HEK293 (cell line): ENCODE measurements around the gene NXT1.

Experiments
- CTCF ChIA-PET: fragments of 350-600 bp; formaldehyde crosslinking; extraction: SDS; loops from one replicate; lab custom pipeline; 2021; ENCODE audit warnings: antibody characterized with exemption; lab: Yijun Ruan, JAX
- POLR2A ChIA-PET: fragments of 300-600 bp; formaldehyde crosslinking; extraction: SDS; loops from one replicate; lab custom pipeline; 2020; ENCODE audit warnings: antibody characterized with exemption, inconsistent platforms; lab: Yijun Ruan, JAX
- H3K27ac ChIP-seq: fragments of 200-500 bp; sonication (Bioruptor generic); 2 replicates; pipeline ENCODE4 v1.5.1; 2014; ENCODE audit warnings: low read depth, low read length, control low read depth, inconsistent platforms; ENCODE audit errors: extremely low read depth
- H3K36me3 ChIP-seq, 2 experiments: fragments of 200-500 bp in 1 of 2; sonication (Bioruptor generic) in 1 of 2; 1 replicate in 1 of 2; 2 replicates in 1 of 2; pipeline ENCODE4 v1.5.1; 2014 to 2017; ENCODE audit warnings: inconsistent platforms in 2 of 2, low read length in 2 of 2; ENCODE audit not compliant: control insufficient read depth in 2 of 2, insufficient read depth in 1 of 2
- H3K4me1 ChIP-seq: fragments of 200-500 bp; sonication (Bioruptor generic); 2 replicates; pipeline ENCODE4 v1.5.1; 2014; ENCODE audit warnings: mild to moderate bottlenecking, low read length, inconsistent platforms; ENCODE audit not compliant: control insufficient read depth, insufficient read depth
- H3K4me3 ChIP-seq: 2 replicates; pipeline ENCODE4 v1.5.1; 2011; ENCODE audit warnings: low read depth, mild to moderate bottlenecking, control low read depth, low read length, moderate library complexity
- H3K9me3 ChIP-seq: fragments of 200-500 bp; sonication (Bioruptor generic); 2 replicates; pipeline ENCODE4 v1.5.1; 2014; ENCODE audit warnings: low read depth, low read length, inconsistent platforms; ENCODE audit not compliant: control insufficient read depth, insufficient read depth
- GLIS2 ChIP-seq: fragments of 450-650 bp; formaldehyde crosslinking; IDR thresholded peaks from 2 replicates; pipeline ENCODE4 v1.5.1; 2016; ENCODE audit warnings: missing biosample characterization, missing genetic modification characterization
- RBAK ChIP-seq: fragments of 450-650 bp; formaldehyde crosslinking; IDR thresholded peaks from 2 replicates; pipeline ENCODE4 v1.5.1; 2016; ENCODE audit warnings: missing biosample characterization, missing genetic modification characterization
- SETDB1 ChIP-seq: IDR thresholded peaks from one replicate; pipeline ENCODE4 v1.6.1; 2017; ENCODE audit warnings: mild to moderate bottlenecking, low read length, moderate library complexity, mixed read lengths; ENCODE audit not compliant: insufficient read length
- SP7 ChIP-seq: fragments of 450-650 bp; formaldehyde crosslinking; IDR thresholded peaks from 2 replicates; pipeline ENCODE4 v1.5.1; 2016; ENCODE audit warnings: missing biosample characterization, missing genetic modification characterization
- ZFP37 ChIP-seq: fragments of 450-650 bp; formaldehyde crosslinking; IDR thresholded peaks from 2 replicates; pipeline ENCODE4 v1.5.1; 2016; ENCODE audit warnings: missing biosample characterization, missing genetic modification characterization
- ZNF2 ChIP-seq: fragments of 450-650 bp; formaldehyde crosslinking; IDR thresholded peaks from 2 replicates; pipeline ENCODE4 v1.5.1; 2016; ENCODE audit warnings: missing biosample characterization, missing genetic modification characterization
- ZNF311 ChIP-seq: fragments of 450-650 bp; formaldehyde crosslinking; IDR thresholded peaks from 2 replicates; pipeline ENCODE4 v1.5.1; 2017; ENCODE audit warnings: missing biosample characterization, missing genetic modification characterization, borderline replicate concordance
- ZNF354C ChIP-seq: fragments of 450-650 bp; formaldehyde crosslinking; IDR thresholded peaks from 2 replicates; pipeline ENCODE4 v1.5.1; 2016; ENCODE audit warnings: missing biosample characterization, missing genetic modification characterization, low read depth, borderline replicate concordance
- ZNF391 ChIP-seq: fragments of 450-650 bp; formaldehyde crosslinking; IDR thresholded peaks from 2 replicates; pipeline ENCODE4 v1.5.1; 2016; ENCODE audit warnings: low read depth, missing biosample characterization, missing genetic modification characterization, borderline replicate concordance
- ZNF658 ChIP-seq: fragments of 450-650 bp; formaldehyde crosslinking; IDR thresholded peaks from 2 replicates; pipeline ENCODE4; 2016; ENCODE audit warnings: missing biosample characterization, missing genetic modification characterization
- ZNF701 ChIP-seq: fragments of 450-650 bp; formaldehyde crosslinking; IDR thresholded peaks from 2 replicates; pipeline ENCODE4 v1.5.1; 2016; ENCODE audit warnings: missing biosample characterization, missing genetic modification characterization
- ZNF747 ChIP-seq: fragments of 450-650 bp; formaldehyde crosslinking; IDR thresholded peaks from 2 replicates; pipeline ENCODE4 v1.5.1; 2016; ENCODE audit warnings: missing biosample characterization, missing genetic modification characterization
- ZNF785 ChIP-seq: fragments of 450-650 bp; formaldehyde crosslinking; IDR thresholded peaks from 2 replicates; pipeline ENCODE4 v1.5.1; 2016; ENCODE audit warnings: missing biosample characterization, missing genetic modification characterization
- ZNF830 ChIP-seq: fragments of 450-650 bp; IDR thresholded peaks from 2 replicates; pipeline ENCODE4 v1.5.0; 2018; ENCODE audit warnings: missing biosample characterization, missing genetic modification characterization, low read depth, mild to moderate bottlenecking, moderate library complexity
- TF ChIP-seq, protein P1 (sequence below): fragments of 450-650 bp; formaldehyde crosslinking; IDR thresholded peaks from 2 replicates; pipeline ENCODE4 v1.5.1; 2016; ENCODE audit warnings: missing biosample characterization, missing genetic modification characterization
- TF ChIP-seq, protein P2 (sequence below): fragments of 450-650 bp; formaldehyde crosslinking; IDR thresholded peaks from 2 replicates; pipeline ENCODE4 v1.5.1; 2016; ENCODE audit warnings: missing biosample characterization, missing genetic modification characterization

NXT1 gene

DNA sequence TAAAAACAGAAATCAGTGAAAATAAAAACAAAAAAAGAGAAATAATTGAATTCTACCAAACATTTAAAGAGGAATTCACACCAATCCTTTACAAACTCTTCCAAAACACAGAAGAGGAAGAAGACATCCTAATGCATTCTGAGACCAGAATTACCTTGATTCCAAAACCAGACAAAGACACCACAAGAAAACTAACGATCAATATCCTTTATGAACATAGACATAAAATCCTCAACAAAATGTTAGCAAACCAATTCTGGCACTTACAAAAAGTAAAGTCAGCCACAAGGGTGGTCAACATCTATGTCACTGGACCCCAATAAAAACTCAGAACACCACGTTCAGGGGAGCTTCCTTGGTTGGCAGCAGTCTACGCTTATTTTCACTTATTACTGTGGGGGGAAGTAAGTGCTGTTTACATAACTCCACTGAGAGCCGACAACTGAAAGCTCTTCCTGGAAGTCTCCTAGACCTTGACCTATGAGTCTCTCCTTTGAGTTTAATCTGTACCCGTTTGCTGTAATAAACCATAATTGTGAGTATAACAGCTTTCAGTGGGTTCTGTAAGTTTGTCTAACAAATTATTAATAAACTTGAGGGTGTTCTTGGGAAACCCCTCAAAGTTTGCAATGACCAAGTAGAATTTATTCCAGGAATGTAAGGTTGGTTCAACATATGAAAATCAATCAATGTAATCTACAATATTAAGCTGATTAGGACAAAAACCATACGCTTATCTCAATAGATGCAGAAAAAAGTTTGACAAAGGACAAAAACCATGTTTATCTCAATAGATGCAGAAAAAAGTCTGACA, 35.9 kb downstream of the NXT1 start:
- Histone ChIP-seq H3K9me3 (no peaks in the 10 kb centered on the region; the same call in 1 of the 2 replicates), H3K36me3 (peaks cover 25 to 68% of the 10 kb centered on the region in 2 experiments), H3K27ac (no peak overlapping the region), H3K4me3 (no peak overlapping the region)
- TF ChIP-seq ZNF391 (tag by site-specific recombination) = no peak
- TF ChIP-seq ZNF354C (tag by site-specific recombination) = no peak
- no peak for TF ChIP-seq ZNF311
- no peak for TF ChIP-seq SETDB1
- no peak for TF ChIP-seq ZNF658 (tag by site-specific recombination)
- TF ChIP-seq GLIS2 (tag by site-specific recombination) = no peak
- TF ChIP-seq ZNF701 (tag by site-specific recombination) = no peak
- TF ChIP-seq ZFP37 (tag by site-specific recombination) = no peak
- TF ChIP-seq, all 188 proteins: peak for 0
- POLR2A ChIA-PET = no interaction called here
- CTCF ChIA-PET = interaction anchor here (0.6 kb wide), 1 partner anchor 34 kb away, joined by 3 read pairs; no protein-coding TSS in a partner anchor
- H3K4me1 ChIP-seq = no peaks in the 10 kb centered on the region

DNA sequence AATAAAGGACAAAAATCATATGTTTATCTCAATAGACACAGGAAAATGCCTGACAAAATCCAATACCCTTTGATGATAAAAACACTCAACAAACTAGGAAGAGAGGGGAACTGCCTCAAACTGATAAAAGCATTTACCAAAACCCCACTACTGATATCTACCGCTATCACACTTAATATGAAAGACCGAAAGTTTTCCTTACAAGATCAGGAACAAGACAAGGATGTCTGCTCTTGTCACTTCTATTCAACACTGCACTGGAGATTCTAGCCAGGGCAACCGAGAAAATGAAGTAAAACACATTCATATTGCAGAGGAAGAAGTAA, 36.5 kb downstream of the NXT1 start:
- TF ChIP-seq SP7 (no peak), ZNF747 (tag by site-specific recombination) (no peak), ZNF785 (tag by site-specific recombination) (no peak), ZNF354C (tag by site-specific recombination) (no peak), RBAK (tag by site-specific recombination) (no peak), ZNF2 (tag by site-specific recombination) (no peak)
- TF ChIP-seq, protein P1, sequence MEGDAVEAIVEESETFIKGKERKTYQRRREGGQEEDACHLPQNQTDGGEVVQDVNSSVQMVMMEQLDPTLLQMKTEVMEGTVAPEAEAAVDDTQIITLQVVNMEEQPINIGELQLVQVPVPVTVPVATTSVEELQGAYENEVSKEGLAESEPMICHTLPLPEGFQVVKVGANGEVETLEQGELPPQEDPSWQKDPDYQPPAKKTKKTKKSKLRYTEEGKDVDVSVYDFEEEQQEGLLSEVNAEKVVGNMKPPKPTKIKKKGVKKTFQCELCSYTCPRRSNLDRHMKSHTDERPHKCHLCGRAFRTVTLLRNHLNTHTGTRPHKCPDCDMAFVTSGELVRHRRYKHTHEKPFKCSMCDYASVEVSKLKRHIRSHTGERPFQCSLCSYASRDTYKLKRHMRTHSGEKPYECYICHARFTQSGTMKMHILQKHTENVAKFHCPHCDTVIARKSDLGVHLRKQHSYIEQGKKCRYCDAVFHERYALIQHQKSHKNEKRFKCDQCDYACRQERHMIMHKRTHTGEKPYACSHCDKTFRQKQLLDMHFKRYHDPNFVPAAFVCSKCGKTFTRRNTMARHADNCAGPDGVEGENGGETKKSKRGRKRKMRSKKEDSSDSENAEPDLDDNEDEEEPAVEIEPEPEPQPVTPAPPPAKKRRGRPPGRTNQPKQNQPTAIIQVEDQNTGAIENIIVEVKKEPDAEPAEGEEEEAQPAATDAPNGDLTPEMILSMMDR (tag by site-specific recombination) = no peak
- TF ChIP-seq, protein P2, sequence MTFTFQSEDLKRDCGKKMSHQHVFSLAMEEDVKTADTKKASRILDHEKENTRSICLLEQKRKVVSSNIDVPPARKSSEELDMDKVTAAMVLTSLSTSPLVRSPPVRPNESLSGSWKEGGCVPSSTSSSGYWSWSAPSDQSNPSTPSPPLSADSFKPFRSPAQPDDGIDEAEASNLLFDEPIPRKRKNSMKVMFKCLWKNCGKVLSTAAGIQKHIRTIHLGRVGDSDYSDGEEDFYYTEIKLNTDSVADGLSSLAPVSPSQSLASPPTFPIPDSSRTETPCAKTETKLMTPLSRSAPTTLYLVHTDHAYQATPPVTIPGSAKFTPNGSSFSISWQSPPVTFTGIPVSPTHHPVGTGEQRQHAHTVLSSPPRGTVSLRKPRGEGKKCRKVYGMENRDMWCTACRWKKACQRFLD = no peak
- Histone ChIP-seq H3K4me3 (no peak overlapping the region), H3K36me3 (peaks cover 26 to 68% of the 10 kb centered on the region in 2 experiments), H3K4me1 (no peaks in the 10 kb centered on the region), H3K27ac (no peak overlapping the region), H3K9me3 (no peaks in the 10 kb centered on the region; the same call in 1 of the 2 replicates)
- ChIA-PET CTCF (interaction anchor here (0.6 kb wide), 1 partner anchor 33 kb away, joined by 3 read pairs; no protein-coding TSS in a partner anchor), POLR2A (no interaction called here)

DNA sequence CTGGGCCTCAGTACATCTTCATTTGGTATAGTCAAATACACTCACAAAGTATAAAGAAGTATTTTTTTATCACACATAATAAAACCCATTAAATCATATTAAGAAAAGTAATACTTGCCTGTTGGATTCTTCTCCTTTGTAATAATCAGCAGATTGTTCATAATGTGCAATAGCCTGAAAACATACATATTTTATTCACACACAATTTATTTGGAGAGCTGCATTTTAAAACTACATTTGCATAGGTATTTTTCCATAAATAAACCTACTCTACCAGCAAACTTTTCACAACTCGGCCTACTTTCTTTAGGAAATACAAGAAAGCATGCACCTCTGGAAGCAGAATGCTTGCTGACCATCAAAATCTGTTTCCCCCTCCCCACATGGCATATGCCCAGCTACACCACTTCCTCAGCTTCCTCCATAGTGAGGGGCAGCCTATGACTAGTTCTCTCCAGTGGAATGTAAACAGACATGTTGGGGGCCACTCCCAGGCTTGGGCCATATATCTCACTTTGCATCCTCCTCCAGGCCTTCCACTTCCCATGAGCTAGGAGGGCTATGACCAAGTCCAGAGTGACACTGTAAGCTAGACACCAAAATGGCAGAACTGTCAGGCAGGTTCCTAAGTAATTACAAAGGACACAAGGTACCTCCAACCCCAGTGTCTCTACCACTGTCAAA, 39.6 kb downstream of the NXT1 start:
- Histone ChIP-seq H3K27ac (no peak overlapping the region), H3K4me3 (no peak overlapping the region), H3K9me3 (no peaks in the 10 kb centered on the region; the same call in 1 of the 2 replicates), H3K36me3 (peaks cover 21 to 78% of the 10 kb centered on the region in 2 experiments), H3K4me1 (no peaks in the 10 kb centered on the region)
- POLR2A ChIA-PET = interaction anchor here (0.6 kb wide), 1 partner anchor 30 kb away, joined by 3 read pairs; no protein-coding TSS in a partner anchor
- CTCF ChIA-PET = interaction anchor here (1.6 kb wide), 1 partner anchor 13 kb away, joined by 3 read pairs; no protein-coding TSS in a partner anchor
- TF ChIP-seq ZNF830 = no peak
- no peak for TF ChIP-seq ZNF2 (tag by site-specific recombination)
